SK-N-SH (cell line): ENCODE results near the gene SOX2. TPM values are rescaled to one million over a fixed set of nuclear protein-coding genes. Genes with fewer than 3 reads are reported as not detected.

Experiments
- CTCF ChIA-PET: fragments of 300-600, 350-600 bp; formaldehyde crosslinking; extraction: SDS; loops from one replicate; lab custom pipeline; 2021; lab: Yijun Ruan, JAX
- POLR2A ChIA-PET: fragments of 350-600 bp; sonication (Branson Sonifier 250); formaldehyde crosslinking; extraction: SDS; loops from one replicate; lab custom pipeline; 2020; ENCODE audit warnings: antibody characterized with exemption, inconsistent platforms; lab: Yijun Ruan, JAX
- DNase-seq: peaks from one replicate; pipeline ENCODE4 v3.0.0; 2012
- H2AFZ ChIP-seq: fragments of 200-600 bp; sonication (generic); 2 replicates; pipeline ENCODE4 v1.8.1; 2016; ENCODE audit warnings: antibody characterized with exemption, mild to moderate bottlenecking, low read depth
- H3F3A ChIP-seq: fragments of 200-600 bp; sonication (generic); replicated peaks from 2 replicates; pipeline ENCODE3; 2016; ENCODE audit warnings: antibody characterized with exemption, mild to moderate bottlenecking; ENCODE audit not compliant: insufficient read depth
- H3K27ac ChIP-seq, 2 experiments: fragments of 200-500 bp in 1 of 2; fragments of 200-600 bp in 1 of 2; sonication (Bioruptor generic) in 1 of 2; sonication (generic), shearing (Covaris generic) in 1 of 2; 2 replicates each; pipeline versions ENCODE4 v1.5.1 to v1.6.1; 2014 to 2016; ENCODE audit warnings: low read depth in 2 of 2, inconsistent platforms in 1 of 2, low read length in 1 of 2, mild to moderate bottlenecking in 1 of 2, mixed read lengths in 1 of 2
- H3K27me3 ChIP-seq: fragments of 200-600 bp; sonication (generic), shearing (Covaris generic); 2 replicates; pipeline ENCODE4 v1.6.1; 2016; ENCODE audit warnings: mixed run types; ENCODE audit not compliant: insufficient read depth
- H3K36me3 ChIP-seq, 2 experiments: fragments of 200-500 bp in 1 of 2; fragments of 200-600 bp in 1 of 2; sonication (Bioruptor generic) in 1 of 2; sonication (generic) in 1 of 2; replicated peaks in 1 of 2; 2 replicates each; pipeline versions ENCODE3 to v1.5.1; 2014 to 2016; ENCODE audit warnings: low read length in 1 of 2, mild to moderate bottlenecking in 1 of 2; ENCODE audit not compliant: insufficient read depth in 2 of 2, control insufficient read depth in 1 of 2
- H3K4me1 ChIP-seq, 2 experiments: fragments of 200-500 bp in 1 of 2; fragments of 200-600 bp in 1 of 2; sonication (Bioruptor generic) in 1 of 2; sonication (generic), shearing (Covaris generic) in 1 of 2; 2 replicates each; pipeline versions ENCODE4 v1.5.1 to v1.6.1; 2014 to 2016; ENCODE audit warnings: low read depth in 1 of 2, low read length in 1 of 2, mixed run types in 1 of 2; ENCODE audit not compliant: insufficient read depth in 2 of 2, control insufficient read depth in 1 of 2
- H3K4me2 ChIP-seq: fragments of 200-600 bp; sonication (generic), shearing (Covaris generic); 2 replicates; pipeline ENCODE4 v1.6.1; 2017; ENCODE audit warnings: mixed run types
- H3K4me3 ChIP-seq, 2 experiments: fragments of 200-500 bp in 1 of 2; fragments of 200-600 bp in 1 of 2; sonication (Bioruptor generic) in 1 of 2; sonication (generic), shearing (Covaris generic) in 1 of 2; 2 replicates each; pipeline versions ENCODE4 v1.5.1 to v1.8.1; 2014 to 2016; ENCODE audit warnings: low read depth in 2 of 2, inconsistent platforms in 1 of 2, low read length in 1 of 2, mild to moderate bottlenecking in 1 of 2, mixed read lengths in 1 of 2, moderate library complexity in 1 of 2
- H3K79me2 ChIP-seq: fragments of 200-600 bp; sonication (generic); 2 replicates; pipeline ENCODE4 v1.8.1; 2017; ENCODE audit warnings: mild to moderate bottlenecking; ENCODE audit not compliant: insufficient read depth
- H3K9ac ChIP-seq: fragments of 200-600 bp; sonication (generic); 2 replicates; pipeline ENCODE4 v1.6.1; 2017; ENCODE audit warnings: mixed run types
- H3K9me2 ChIP-seq: fragments of 200-600 bp; sonication (generic); 2 replicates; pipeline ENCODE4 v1.6.1; 2017; ENCODE audit warnings: mixed run types
- H3K9me3 ChIP-seq: fragments of 200-600 bp; sonication (generic); 2 replicates; pipeline ENCODE4 v1.6.1; 2017; ENCODE audit warnings: mixed run types, mild to moderate bottlenecking, moderate library complexity
- H4K20me1 ChIP-seq: fragments of 200-600 bp; sonication (generic); 2 replicates; pipeline ENCODE4 v1.6.1; 2017; ENCODE audit warnings: mild to moderate bottlenecking, mixed run types; ENCODE audit not compliant: insufficient read depth
- CHD2 ChIP-seq: fragments of 150-350 bp; IDR thresholded peaks from 2 replicates; pipeline ENCODE4 v1.6.1; 2018; ENCODE audit warnings: low read length; ENCODE audit not compliant: partially characterized antibody
- EP300 ChIP-seq, 2 experiments: IDR thresholded peaks; 2 replicates each; pipeline versions ENCODE4 v1.4.0 to v1.6.1; 2012; ENCODE audit warnings: borderline replicate concordance in 1 of 2, low read depth in 1 of 2, low read length in 1 of 2
- FOSL2 ChIP-seq: IDR thresholded peaks from 2 replicates; pipeline ENCODE4 v1.4.0; 2012; ENCODE audit warnings: low read depth, mild to moderate bottlenecking, moderate library complexity, borderline replicate concordance
- FOXJ3 ChIP-seq: sonication (generic); formaldehyde crosslinking; IDR thresholded peaks from 2 replicates; pipeline ENCODE4 v1.5.1; 2020; ENCODE audit warnings: mild to moderate bottlenecking, missing genetic modification reagents
- GATA2 ChIP-seq: sonication (generic); formaldehyde crosslinking; IDR thresholded peaks from 2 replicates; pipeline ENCODE4 v1.5.0; 2020; ENCODE audit warnings: mild to moderate bottlenecking, missing genetic modification reagents
- RAD21 ChIP-seq: IDR thresholded peaks from 2 replicates; pipeline ENCODE4 v1.6.1; 2012; ENCODE audit warnings: mild to moderate bottlenecking, low read length
- RCOR1 ChIP-seq: fragments of 150-350 bp; IDR thresholded peaks from 2 replicates; pipeline ENCODE4 v1.6.1; 2017; ENCODE audit warnings: antibody characterized with exemption, low read length
- RFX5 ChIP-seq: IDR thresholded peaks from 2 replicates; pipeline ENCODE4 v1.6.1; 2012; ENCODE audit warnings: mild to moderate bottlenecking, improper control_type of control experiment, low read length
- RXRA ChIP-seq: IDR thresholded peaks from 2 replicates; pipeline ENCODE4 v1.4.0; 2012; ENCODE audit warnings: low read depth, mild to moderate bottlenecking, borderline replicate concordance
- TCF12 ChIP-seq: IDR thresholded peaks from 2 replicates; pipeline ENCODE4 v1.4.0; 2012
- YY1 ChIP-seq: IDR thresholded peaks from 2 replicates; pipeline ENCODE4 v1.4.0; 2012; ENCODE audit warnings: low read depth, mild to moderate bottlenecking
- WGBS: methylation state at CpG from one replicate; pipeline ENCODE4 v1.1.6; 2017; ENCODE audit warnings: low lambda C conversion rate; 5-methylcytosine and 5-hydroxymethylcytosine counted together
- polyA plus RNA-seq, 3 experiments: library from polyadenylated mRNA; depleted of rRNA; stranded (reverse); fragments of >200 nt; gene quantifications; 2 replicates each; pipeline ENCODE4 v1.2.3, GENCODE V29; 2012
- TF ChIP-seq, protein P1 (sequence below): fragments of 200-600 bp; sonication (generic); IDR thresholded peaks from 2 replicates; pipeline ENCODE4 v1.6.1; 2017; ENCODE audit warnings: antibody characterized with exemption, mild to moderate bottlenecking, moderate library complexity
- TF ChIP-seq, protein P2 (sequence below): IDR thresholded peaks from 2 replicates; pipeline ENCODE4 v1.6.1; 2012; ENCODE audit warnings: mild to moderate bottlenecking, low read depth, low read length, moderate library complexity
- TF ChIP-seq, protein P3 (sequence below): IDR thresholded peaks from 2 replicates; pipeline ENCODE4 v1.4.0; 2012; ENCODE audit warnings: low read depth, borderline replicate concordance

The SOX2 gene
- polyA plus RNA-seq, 1 of the 3 experiments (the other 2 are of a cell fraction), result 0.13 TPM

DNA sequence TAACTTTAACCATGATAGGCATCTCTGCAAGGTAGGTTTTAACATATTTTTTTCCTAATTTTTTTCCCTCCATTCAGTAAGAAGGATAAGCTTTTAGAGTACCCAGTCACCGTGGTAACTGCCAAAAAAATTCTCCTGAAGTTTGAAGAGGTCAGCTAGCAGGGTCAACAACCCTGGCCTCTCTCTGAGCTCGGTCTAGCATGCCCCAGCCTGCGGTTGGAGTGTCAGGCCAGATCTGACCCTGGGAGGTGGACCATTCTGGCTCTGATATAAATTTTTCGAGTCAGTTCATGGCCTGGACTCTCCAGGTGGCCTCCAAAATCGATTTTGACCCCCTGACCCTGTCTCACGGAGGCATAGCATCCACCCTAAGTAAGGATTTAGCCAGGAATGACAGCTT, 29.7 kb downstream of the SOX2 start:
- ChIA-PET CTCF (no interaction called here), POLR2A (no interaction called here)
- Histone ChIP-seq H3K4me3 (no peak overlapping the region), H3K27ac (no peak overlapping the region), H3K36me3 (no peaks in the 10 kb centered on the region), H4K20me1 (no peaks in the 10 kb centered on the region), H3K9me3 (no peaks in the 10 kb centered on the region), H3K4me2 (no peak overlapping the region), H3K79me2 (no peaks in the 10 kb centered on the region), H3K4me1 (no peaks in the 10 kb centered on the region; a peak in 1 of 4 replicates), H3K9me2 (no peaks in the 10 kb centered on the region), H3K27me3 (no peaks in the 10 kb centered on the region), H3F3A (no peaks in the 10 kb centered on the region), H3K9ac (no peak overlapping the region), H2AFZ (no peak overlapping the region)
- TF ChIP-seq, protein P1, sequence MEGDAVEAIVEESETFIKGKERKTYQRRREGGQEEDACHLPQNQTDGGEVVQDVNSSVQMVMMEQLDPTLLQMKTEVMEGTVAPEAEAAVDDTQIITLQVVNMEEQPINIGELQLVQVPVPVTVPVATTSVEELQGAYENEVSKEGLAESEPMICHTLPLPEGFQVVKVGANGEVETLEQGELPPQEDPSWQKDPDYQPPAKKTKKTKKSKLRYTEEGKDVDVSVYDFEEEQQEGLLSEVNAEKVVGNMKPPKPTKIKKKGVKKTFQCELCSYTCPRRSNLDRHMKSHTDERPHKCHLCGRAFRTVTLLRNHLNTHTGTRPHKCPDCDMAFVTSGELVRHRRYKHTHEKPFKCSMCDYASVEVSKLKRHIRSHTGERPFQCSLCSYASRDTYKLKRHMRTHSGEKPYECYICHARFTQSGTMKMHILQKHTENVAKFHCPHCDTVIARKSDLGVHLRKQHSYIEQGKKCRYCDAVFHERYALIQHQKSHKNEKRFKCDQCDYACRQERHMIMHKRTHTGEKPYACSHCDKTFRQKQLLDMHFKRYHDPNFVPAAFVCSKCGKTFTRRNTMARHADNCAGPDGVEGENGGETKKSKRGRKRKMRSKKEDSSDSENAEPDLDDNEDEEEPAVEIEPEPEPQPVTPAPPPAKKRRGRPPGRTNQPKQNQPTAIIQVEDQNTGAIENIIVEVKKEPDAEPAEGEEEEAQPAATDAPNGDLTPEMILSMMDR, result no peak
- TF ChIP-seq FOSL2 (no peak), RFX5 (no peak), YY1 (no peak), RXRA (no peak)
- TF ChIP-seq, protein P2, sequence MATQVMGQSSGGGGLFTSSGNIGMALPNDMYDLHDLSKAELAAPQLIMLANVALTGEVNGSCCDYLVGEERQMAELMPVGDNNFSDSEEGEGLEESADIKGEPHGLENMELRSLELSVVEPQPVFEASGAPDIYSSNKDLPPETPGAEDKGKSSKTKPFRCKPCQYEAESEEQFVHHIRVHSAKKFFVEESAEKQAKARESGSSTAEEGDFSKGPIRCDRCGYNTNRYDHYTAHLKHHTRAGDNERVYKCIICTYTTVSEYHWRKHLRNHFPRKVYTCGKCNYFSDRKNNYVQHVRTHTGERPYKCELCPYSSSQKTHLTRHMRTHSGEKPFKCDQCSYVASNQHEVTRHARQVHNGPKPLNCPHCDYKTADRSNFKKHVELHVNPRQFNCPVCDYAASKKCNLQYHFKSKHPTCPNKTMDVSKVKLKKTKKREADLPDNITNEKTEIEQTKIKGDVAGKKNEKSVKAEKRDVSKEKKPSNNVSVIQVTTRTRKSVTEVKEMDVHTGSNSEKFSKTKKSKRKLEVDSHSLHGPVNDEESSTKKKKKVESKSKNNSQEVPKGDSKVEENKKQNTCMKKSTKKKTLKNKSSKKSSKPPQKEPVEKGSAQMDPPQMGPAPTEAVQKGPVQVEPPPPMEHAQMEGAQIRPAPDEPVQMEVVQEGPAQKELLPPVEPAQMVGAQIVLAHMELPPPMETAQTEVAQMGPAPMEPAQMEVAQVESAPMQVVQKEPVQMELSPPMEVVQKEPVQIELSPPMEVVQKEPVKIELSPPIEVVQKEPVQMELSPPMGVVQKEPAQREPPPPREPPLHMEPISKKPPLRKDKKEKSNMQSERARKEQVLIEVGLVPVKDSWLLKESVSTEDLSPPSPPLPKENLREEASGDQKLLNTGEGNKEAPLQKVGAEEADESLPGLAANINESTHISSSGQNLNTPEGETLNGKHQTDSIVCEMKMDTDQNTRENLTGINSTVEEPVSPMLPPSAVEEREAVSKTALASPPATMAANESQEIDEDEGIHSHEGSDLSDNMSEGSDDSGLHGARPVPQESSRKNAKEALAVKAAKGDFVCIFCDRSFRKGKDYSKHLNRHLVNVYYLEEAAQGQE, result no peak
- TF ChIP-seq, protein P3, sequence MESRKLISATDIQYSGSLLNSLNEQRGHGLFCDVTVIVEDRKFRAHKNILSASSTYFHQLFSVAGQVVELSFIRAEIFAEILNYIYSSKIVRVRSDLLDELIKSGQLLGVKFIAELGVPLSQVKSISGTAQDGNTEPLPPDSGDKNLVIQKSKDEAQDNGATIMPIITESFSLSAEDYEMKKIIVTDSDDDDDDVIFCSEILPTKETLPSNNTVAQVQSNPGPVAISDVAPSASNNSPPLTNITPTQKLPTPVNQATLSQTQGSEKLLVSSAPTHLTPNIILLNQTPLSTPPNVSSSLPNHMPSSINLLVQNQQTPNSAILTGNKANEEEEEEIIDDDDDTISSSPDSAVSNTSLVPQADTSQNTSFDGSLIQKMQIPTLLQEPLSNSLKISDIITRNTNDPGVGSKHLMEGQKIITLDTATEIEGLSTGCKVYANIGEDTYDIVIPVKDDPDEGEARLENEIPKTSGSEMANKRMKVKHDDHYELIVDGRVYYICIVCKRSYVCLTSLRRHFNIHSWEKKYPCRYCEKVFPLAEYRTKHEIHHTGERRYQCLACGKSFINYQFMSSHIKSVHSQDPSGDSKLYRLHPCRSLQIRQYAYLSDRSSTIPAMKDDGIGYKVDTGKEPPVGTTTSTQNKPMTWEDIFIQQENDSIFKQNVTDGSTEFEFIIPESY, result no peak
- DNase-seq, result no peak
- WGBS, result 35% methylated on average over 6 of the region's 6 CpGs

DNA sequence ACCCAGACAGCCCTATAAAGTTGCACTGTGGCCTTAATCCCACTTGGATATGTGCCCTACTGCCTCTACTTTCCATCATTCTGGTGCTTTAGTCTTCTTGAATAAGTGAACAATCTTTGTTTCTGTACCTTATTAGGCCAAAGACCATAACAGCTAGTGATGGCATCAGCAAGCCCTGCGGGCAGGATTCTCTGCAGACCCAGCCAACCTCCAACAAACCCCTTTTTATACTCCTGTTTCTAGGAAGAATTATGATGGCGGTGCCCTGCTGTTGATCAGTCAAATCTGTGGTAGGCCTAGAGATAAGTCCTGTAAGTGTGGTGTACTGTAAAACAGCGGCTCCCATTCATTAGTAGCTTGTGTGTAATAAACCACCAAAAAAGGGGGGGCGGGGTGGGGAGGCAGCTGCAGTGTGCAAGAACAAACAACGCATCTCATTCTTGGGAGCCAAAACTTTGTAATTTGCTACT, 40.5 kb downstream of the SOX2 start:
- no peaks in the 10 kb centered on the region for H3K27me3 ChIP-seq
- H3K4me1 ChIP-seq, result peaks cover 0 to 3% of the 10 kb centered on the region in 2 experiments; a peak in 2 of 4 replicates
- CTCF ChIA-PET, result interaction anchor here (0.9 to 1.0 kb wide), 2 partner anchors 11 to 473 kb away, joined by 3 read pairs; no protein-coding TSS in a partner anchor
- DNase-seq, result peak; percentile 63
- no peak overlapping the region for H3K4me2 ChIP-seq
- no peaks in the 10 kb centered on the region for H3K9me3 ChIP-seq
- H4K20me1 ChIP-seq, result no peaks in the 10 kb centered on the region
- H3K9me2 ChIP-seq, result no peaks in the 10 kb centered on the region
- H2AFZ ChIP-seq, result no peak overlapping the region
- H3F3A ChIP-seq, result no peaks in the 10 kb centered on the region
- H3K79me2 ChIP-seq, result no peaks in the 10 kb centered on the region
- peak overlapping the region in 1 of 2 experiments; percentile 78; a peak in 2 of 4 replicates for H3K27ac ChIP-seq
- no peak overlapping the region for H3K9ac ChIP-seq
- no peak overlapping the region for H3K4me3 ChIP-seq
- 35% methylated on average over 5 of the region's 5 CpGs for WGBS
- TF ChIP-seq CHD2 (peak; percentile 56), GATA2 (CRISPR knock-in tag) (peak; percentile 75), RFX5 (peak; percentile 91), RCOR1 (peak; percentile 73; the same call in 1 of the 2 replicates), EP300 (IDR thresholded peaks at IDR 0.05; ENCODE audit: borderline replicate concordance in 1 of 2, low read depth in 1 of 2, low read length in 1 of 2) (peak in 1 of 2 experiments; percentile 78; a peak in 1 of 4 replicates), RAD21 (peak; percentile 15; the same call in 1 of the 2 replicates), FOXJ3 (CRISPR knock-in tag) (peak; percentile 73), TCF12 (no peak)
- TF ChIP-seq, protein P2, result no peak
- POLR2A ChIA-PET, result no interaction called here
- H3K36me3 ChIP-seq, result no peaks in the 10 kb centered on the region
